GM23248 (cell line): ENCODE measurements around the gene SHROOM1. TPM values are rescaled to one million over a fixed set of nuclear protein-coding genes. Genes with fewer than 3 reads are reported as not detected.

Experiments
- DNase-seq: peaks from one replicate; pipeline ENCODE4 v3.0.0-alpha.2; 2015
- H2AFZ ChIP-seq: fragments of 200-600 bp; sonication (generic); 2 replicates; pipeline ENCODE4 v1.6.1; 2016; ENCODE audit warnings: antibody characterized with exemption
- H3F3A ChIP-seq: fragments of 200-600 bp; sonication (generic); 2 replicates; pipeline ENCODE4 v1.6.1; 2016; ENCODE audit warnings: mild to moderate bottlenecking, antibody characterized with exemption, mixed run types; ENCODE audit not compliant: insufficient read depth
- H3K27ac ChIP-seq: fragments of 200-600 bp; sonication (generic); 2 replicates; pipeline ENCODE4 v1.5.1; 2016; ENCODE audit warnings: mild to moderate bottlenecking
- H3K27me3 ChIP-seq: fragments of 200-600 bp; sonication (generic); replicated peaks from 2 replicates; pipeline ENCODE4 v1.6.1; 2016; ENCODE audit warnings: mild to moderate bottlenecking; ENCODE audit not compliant: insufficient read depth
- H3K36me3 ChIP-seq: fragments of 200-600 bp; sonication (generic); 2 replicates; pipeline ENCODE4 v1.6.1; 2016; ENCODE audit warnings: low read depth, mild to moderate bottlenecking
- H3K4me1 ChIP-seq: fragments of 200-600 bp; sonication (generic); 2 replicates; pipeline ENCODE4 v1.6.1; 2016; ENCODE audit warnings: mild to moderate bottlenecking; ENCODE audit not compliant: insufficient read depth
- H3K4me2 ChIP-seq: fragments of 200-600 bp; sonication (generic); one replicate; pipeline ENCODE4 v1.6.1; 2016; ENCODE audit warnings: mild to moderate bottlenecking; ENCODE audit not compliant: unreplicated experiment
- H3K4me3 ChIP-seq: fragments of 200-600 bp; sonication (generic); 2 replicates; pipeline ENCODE4 v1.5.1; 2016; ENCODE audit warnings: mild to moderate bottlenecking
- H3K79me2 ChIP-seq: fragments of 200-600 bp; sonication (generic); 2 replicates; pipeline ENCODE4 v1.6.1; 2016; ENCODE audit warnings: mild to moderate bottlenecking; ENCODE audit not compliant: insufficient read depth
- H3K9ac ChIP-seq: fragments of 200-600 bp; sonication (generic); 2 replicates; pipeline ENCODE4 v1.6.1; 2016; ENCODE audit warnings: mild to moderate bottlenecking
- H3K9me2 ChIP-seq: fragments of 200-600 bp; sonication (generic); 2 replicates; pipeline ENCODE4 v1.6.1; 2016; ENCODE audit warnings: mixed run types, mild to moderate bottlenecking, moderate library complexity; ENCODE audit not compliant: insufficient read depth
- H3K9me3 ChIP-seq: fragments of 200-600 bp; sonication (generic); one replicate; pipeline ENCODE4 v1.6.1; 2017; ENCODE audit warnings: low read depth
- H4K20me1 ChIP-seq: fragments of 200-600 bp; sonication (generic); 2 replicates; pipeline ENCODE4 v1.6.0; 2016; ENCODE audit not compliant: insufficient read depth
- EZH2 ChIP-seq: fragments of 200-600 bp; sonication (generic); IDR thresholded peaks from 2 replicates; pipeline ENCODE4 v1.6.1; 2018; ENCODE audit warnings: antibody characterized with exemption, mild to moderate bottlenecking; ENCODE audit not compliant: insufficient read depth, poor library complexity, severe bottlenecking
- EZH2phosphoT487 ChIP-seq: fragments of 200-600 bp; sonication (generic); IDR thresholded peaks from 2 replicates; pipeline ENCODE4 v1.6.1; 2018; ENCODE audit warnings: antibody characterized with exemption, moderate library complexity, mild to moderate bottlenecking, low read depth; ENCODE audit not compliant: insufficient read depth
- WGBS, 2 experiments: methylation state at CpG; one replicate each; pipeline ENCODE4 v1.1.6; 2015 to 2017; ENCODE audit warnings: low lambda C conversion rate in 2 of 2, low coverage in 1 of 2; ENCODE audit errors: missing lambda C conversion rate in 2 of 2; 5-methylcytosine and 5-hydroxymethylcytosine counted together
- in situ Hi-C: fragments of 300-500 bp; cut with MboI; formaldehyde crosslinking; loops from 2 replicates; pipeline ENCODE4 v1.15.0; 2020
- polyA plus RNA-seq: library from polyadenylated mRNA; unstranded; fragments of >200 nt; fragmentation: Nextera tagmentation; extraction: Ambion mirVana; gene quantifications from 2 replicates; pipeline ENCODE4 v1.2.1, GENCODE V29; 2016
- total RNA-seq: library from RNA; depleted of rRNA; stranded (reverse); fragments of >200 nt; shearing (Covaris generic); gene quantifications from 2 replicates; pipeline ENCODE4 v1.2.3, GENCODE V29; 2014

Gene SHROOM1
- total and polyA plus RNA-seq, 2 experiments from 2014 or later, result 3.8 to 9.9 TPM

DNA sequence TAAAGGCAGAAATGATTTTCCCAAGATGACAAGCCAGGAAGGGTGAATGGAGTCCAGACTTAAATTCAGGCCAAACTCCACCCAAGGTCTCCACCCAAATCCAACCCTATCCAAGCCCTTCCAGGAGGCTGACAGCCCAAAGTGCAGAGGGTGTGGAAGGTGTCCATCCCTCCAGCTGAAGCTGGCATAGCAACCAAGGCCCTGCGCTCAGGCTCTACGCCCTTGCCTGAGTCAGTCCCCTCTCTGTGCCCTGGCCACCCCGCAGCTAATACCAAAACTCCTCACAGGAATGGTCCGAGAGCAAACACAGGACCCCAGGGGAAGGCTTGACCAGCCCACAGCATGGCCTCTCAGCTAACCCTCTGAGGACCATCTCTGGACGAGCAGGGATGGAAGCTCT is 55.6 kb downstream of the SHROOM1 start:
- H3F3A ChIP-seq, result no peaks in the 10 kb centered on the region
- no peak overlapping the region for H2AFZ ChIP-seq
- in situ Hi-C loops, result no loop called here
- no peak overlapping the region for H3K27ac ChIP-seq
- no peaks in the 10 kb centered on the region for H3K9me2 ChIP-seq
- H3K9ac ChIP-seq, result no peak overlapping the region
- peak; percentile 35 for DNase-seq
- WGBS, 2 experiments, result 39 to 43% methylated on average over 5 of the region's 5 CpGs
- no peaks in the 10 kb centered on the region for H3K9me3 ChIP-seq
- peak overlapping the region; percentile 80 for H3K4me2 ChIP-seq
- no peaks in the 10 kb centered on the region for H3K36me3 ChIP-seq
- H3K4me3 ChIP-seq, result no peak overlapping the region; the same call in 1 of the 2 replicates
- H4K20me1 ChIP-seq, result no peaks in the 10 kb centered on the region
- no peaks in the 10 kb centered on the region for H3K27me3 ChIP-seq
- TF ChIP-seq EZH2 (no peak), EZH2phosphoT487 (no peak)
- peaks cover 33% of the 10 kb centered on the region for H3K4me1 ChIP-seq
- H3K79me2 ChIP-seq, result peaks cover 64% of the 10 kb centered on the region

GRCh38 chr5:132774406-132774805 is 56.0 kb downstream of the SHROOM1 start:
- no peak overlapping the region for H3K9ac ChIP-seq
- H3K4me3 ChIP-seq, result no peak overlapping the region
- in situ Hi-C loops, result no loop called here

DNA sequence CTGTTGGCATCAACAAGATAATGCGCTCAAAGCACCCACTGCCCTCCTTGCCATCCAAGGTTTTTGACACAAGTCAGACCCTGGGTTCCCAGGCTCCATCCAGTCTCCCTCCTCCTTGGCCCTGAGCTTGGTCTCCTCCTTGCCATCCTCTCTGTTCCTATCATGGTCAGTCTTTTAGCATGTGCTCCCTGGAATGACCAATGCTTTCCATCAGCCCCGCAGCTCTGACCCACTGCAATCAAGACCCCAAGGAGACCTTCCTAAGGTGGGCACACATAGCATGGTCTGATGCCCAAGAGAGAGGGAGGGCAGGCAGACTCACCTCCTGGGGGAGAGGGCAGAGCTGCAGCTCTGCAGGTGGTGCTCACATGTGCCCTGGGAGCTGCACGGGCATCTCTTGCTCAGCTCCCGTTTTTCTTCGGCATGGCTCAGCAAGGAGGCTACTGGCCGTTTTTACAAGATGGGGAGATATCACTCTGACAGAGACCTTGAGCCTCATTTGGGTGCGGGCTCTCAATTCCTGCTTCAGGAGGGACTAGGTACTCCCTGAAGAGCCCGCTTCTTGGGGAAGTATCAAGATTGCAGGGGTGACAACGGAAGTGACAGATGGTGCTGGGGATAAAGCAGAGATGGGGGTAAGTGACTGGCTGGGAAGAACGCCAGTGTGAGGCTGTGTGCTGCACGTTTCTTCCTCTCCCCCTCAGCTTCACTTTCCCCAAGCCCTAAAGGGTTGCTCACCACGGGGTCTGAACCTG is 56.7 kb downstream of the SHROOM1 start:
- Histone ChIP-seq H3K9ac (no peak overlapping the region), H4K20me1 (peaks cover under 1% of the 10 kb centered on the region; the same call in 1 of the 2 replicates)

More at GRCh38 chr5:132774406-132774805, 56.0 kb downstream of the SHROOM1 start:
- Histone ChIP-seq H3K4me2 (peak overlapping the region; percentile 80), H3K36me3 (no peaks in the 10 kb centered on the region), H3K79me2 (peaks cover 68% of the 10 kb centered on the region), H3K27ac (no peak overlapping the region), H3K9me3 (no peaks in the 10 kb centered on the region), H3K9me2 (no peaks in the 10 kb centered on the region), H4K20me1 (no peaks in the 10 kb centered on the region; the same call in 1 of the 2 replicates), H3K4me1 (peaks cover 33% of the 10 kb centered on the region), H3F3A (no peaks in the 10 kb centered on the region), H2AFZ (no peak overlapping the region), H3K27me3 (no peaks in the 10 kb centered on the region)
- TF ChIP-seq EZH2phosphoT487, result no peak
- 26 to 37% methylated on average over 3 of the region's 3 CpGs for WGBS, 2 experiments
- DNase-seq, result peak; percentile 24

DNA sequence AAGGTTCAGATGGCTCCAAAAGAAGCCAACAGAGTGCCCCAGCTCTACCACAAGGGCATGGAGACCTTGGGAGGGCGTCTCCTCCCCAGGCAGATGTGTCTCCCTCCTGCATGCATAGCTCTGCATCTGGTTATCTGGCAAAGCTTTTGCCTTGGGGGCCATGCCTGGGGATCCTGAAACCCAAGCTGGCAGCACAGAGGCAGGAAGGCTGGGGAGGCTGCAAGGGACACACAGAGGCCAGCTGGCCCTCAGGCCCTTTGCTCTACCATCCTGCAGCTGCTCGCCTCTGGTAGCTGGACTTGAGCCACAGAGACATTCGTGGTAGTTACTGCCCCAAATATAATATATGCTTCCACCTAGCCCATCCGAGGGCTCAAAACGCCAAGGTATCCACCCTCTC is 57.3 kb downstream of the SHROOM1 start:
- no peak for TF ChIP-seq EZH2phosphoT487
- no peak for TF ChIP-seq EZH2

More for the DNA sequence above, 56.7 kb downstream of the SHROOM1 start:
- no peak overlapping the region for H3K4me3 ChIP-seq
- 68 to 77% methylated on average over 12 of the region's 12 CpGs for WGBS, 2 experiments
- peaks cover 74% of the 10 kb centered on the region for H3K79me2 ChIP-seq
- no peak overlapping the region for H3K27ac ChIP-seq
- H3K36me3 ChIP-seq, result no peaks in the 10 kb centered on the region
- H3K9me3 ChIP-seq, result no peaks in the 10 kb centered on the region
- no peak overlapping the region for H3K4me2 ChIP-seq
- DNase-seq, result no peak
- H3K9me2 ChIP-seq, result no peaks in the 10 kb centered on the region
- H2AFZ ChIP-seq, result no peak overlapping the region
- H3F3A ChIP-seq, result 0 out of 2 replicates have a peak, but pooled peaks cover 2% of the 10 kb centered on the region
- peaks cover 33% of the 10 kb centered on the region for H3K4me1 ChIP-seq
- in situ Hi-C loops, result no loop called here
- TF ChIP-seq EZH2phosphoT487, result no peak
- no peak for TF ChIP-seq EZH2
- no peaks in the 10 kb centered on the region for H3K27me3 ChIP-seq

More for the DNA sequence above, 57.3 kb downstream of the SHROOM1 start:
- Histone ChIP-seq H3K27me3 (no peaks in the 10 kb centered on the region), H2AFZ (no peak overlapping the region), H3K9me2 (no peaks in the 10 kb centered on the region), H4K20me1 (peaks cover 4% of the 10 kb centered on the region), H3K9me3 (no peaks in the 10 kb centered on the region), H3K27ac (no peak overlapping the region), H3F3A (0 out of 2 replicates have a peak, but pooled peaks cover 9% of the 10 kb centered on the region), H3K79me2 (peaks cover 81% of the 10 kb centered on the region), H3K36me3 (no peaks in the 10 kb centered on the region), H3K9ac (no peak overlapping the region), H3K4me1 (peaks cover 34% of the 10 kb centered on the region), H3K4me2 (no peak overlapping the region), H3K4me3 (no peak overlapping the region)
- in situ Hi-C loops, result no loop called here
- no peak for DNase-seq
- WGBS, 2 experiments, result 80 to 91% methylated on average over 5 of the region's 5 CpGs
